CD8-positive, alpha-beta memory T cell (primary cell): ENCODE results near the gene CTPS2. TPM values are rescaled to one million over a fixed set of nuclear protein-coding genes. Genes with fewer than 3 reads are reported as not detected.
"Not testable (repeated sequence)": the region's sequence is repeated elsewhere in the genome, so short reads cannot be mapped to it uniquely, and the experiment has no call there.

ENCODE experiments used
- CTCF ChIA-PET: fragments of 350-600 bp; sonication (Branson Sonifier 250); formaldehyde crosslinking; loops from one replicate; lab custom pipeline; 2021; ENCODE audit warnings: antibody characterized with exemption; lab: Charles Lee
- POLR2A ChIA-PET: fragments of 350-600 bp; sonication (Branson Sonifier 250); formaldehyde crosslinking; loops from one replicate; lab custom pipeline; 2021; ENCODE audit warnings: antibody characterized with exemption; lab: Charles Lee
- DNase-seq, 5 donors: peaks; one replicate each; pipeline versions ENCODE4 v3.0.0 to v3.0.0-alpha.2; 2020 to 2022; ENCODE audit warnings: mixed read lengths in 1 of 5
- H3K27ac ChIP-seq: one replicate; pipeline ENCODE4 v1.7.0; 2013; ENCODE audit warnings: low read depth, mild to moderate bottlenecking, low read length, moderate library complexity
- H3K27me3 ChIP-seq: 2 replicates; pipeline ENCODE4 v1.7.0; 2013; ENCODE audit warnings: low read length, mild to moderate bottlenecking; ENCODE audit not compliant: insufficient read depth, poor library complexity, severe bottlenecking
- H3K36me3 ChIP-seq: 2 replicates; pipeline ENCODE4 v1.7.0; 2013; ENCODE audit warnings: mild to moderate bottlenecking, low read length, moderate library complexity; ENCODE audit not compliant: insufficient read depth
- H3K4me1 ChIP-seq: 2 replicates; pipeline ENCODE4 v1.7.0; 2013; ENCODE audit warnings: mild to moderate bottlenecking, low read length, moderate library complexity; ENCODE audit not compliant: insufficient read depth
- H3K4me3 ChIP-seq: 2 replicates; pipeline ENCODE4 v1.7.0; 2013; ENCODE audit warnings: mild to moderate bottlenecking, low read length
- H3K9me3 ChIP-seq: 2 replicates; pipeline ENCODE4 v1.7.0; 2013; ENCODE audit warnings: mild to moderate bottlenecking, low read length
- H3K27ac Mint-ChIP-seq, 8 donors: one replicate each; pipeline ENCODE4 v1.8.0; 2020 to 2021; ENCODE audit warnings: mixed read lengths in 8 of 8, mild to moderate bottlenecking in 6 of 8, inconsistent platforms in 3 of 8, moderate library complexity in 3 of 8
- H3K27me3 Mint-ChIP-seq, 2 donors: one replicate each; pipeline ENCODE4 v1.8.0; 2020 to 2021; ENCODE audit warnings: mixed read lengths in 2 of 2, mild to moderate bottlenecking in 1 of 2, moderate library complexity in 1 of 2
- H3K36me3 Mint-ChIP-seq, 3 donors: one replicate each; pipeline ENCODE4 v1.8.0; 2020 to 2021; ENCODE audit warnings: mixed read lengths in 3 of 3, inconsistent platforms in 1 of 3, mild to moderate bottlenecking in 1 of 3
- H3K4me1 Mint-ChIP-seq, 3 donors: one replicate each; pipeline ENCODE4 v1.8.0; 2020 to 2021; ENCODE audit warnings: mixed read lengths in 3 of 3, inconsistent platforms in 1 of 3, mild to moderate bottlenecking in 1 of 3
- H3K4me3 Mint-ChIP-seq, 7 donors: one replicate each; pipeline ENCODE4 v1.8.0; 2020 to 2021; ENCODE audit warnings: mixed read lengths in 7 of 7, mild to moderate bottlenecking in 6 of 7, moderate library complexity in 4 of 7, inconsistent platforms in 2 of 7
- H3K9me3 Mint-ChIP-seq, 5 donors: one replicate each; pipeline ENCODE4 v1.8.0; 2020 to 2022; ENCODE audit warnings: mixed read lengths in 5 of 5, mild to moderate bottlenecking in 3 of 5, moderate library complexity in 2 of 5, inconsistent platforms in 1 of 5
- polyA plus RNA-seq: library from polyadenylated mRNA; unstranded; fragments of 300-500 nt; fragmentation: Illumina TruSeq; gene quantifications from one replicate; pipeline ENCODE4 v1.2.3, GENCODE V29; 2021
- total RNA-seq, 2 experiments: library from RNA; stranded (reverse); gene quantifications; one replicate each; pipeline ENCODE4 v1.2.3, GENCODE V29; 2021

Gene CTPS2
- total and polyA plus RNA-seq, 3 experiments from 2014 or later = 3.1 to 5.7 (median 5.2) TPM

- Mint-ChIP-seq H3K4me1 (peaks cover 42 to 70% (median 61%) of the 10 kb centered on the region in 3 donors), H3K27ac (peak overlapping the region in 6 of 8 donors; percentile 24 to 89 (median 61)), H3K27me3 (peaks cover 0 to 4% of the 10 kb centered on the region in 2 donors), H3K4me3 (peak overlapping the region in 3 of 7 donors; percentile 10 to 42 (median 42)), H3K36me3 (peaks cover 0 to 29% (median 4%) of the 10 kb centered on the region in 3 donors), H3K9me3 (peaks cover 0 to 6% (median 0%) of the 10 kb centered on the region in 5 donors)
- POLR2A ChIA-PET = interaction anchor here (0.5 to 0.7 kb wide), 2 partner anchors 232 to 1386 kb away, joined by 3 to 4 read pairs; no protein-coding TSS in a partner anchor
- DNase-seq = no peak
- no peaks in the 10 kb centered on the region for H3K27me3 ChIP-seq
- no peaks in the 10 kb centered on the region for H3K9me3 ChIP-seq
- no peak overlapping the region for H3K27ac ChIP-seq
- H3K36me3 ChIP-seq = no peaks in the 10 kb centered on the region
- CTCF ChIA-PET = no interaction called here
- no peak overlapping the region for H3K4me3 ChIP-seq
- H3K4me1 ChIP-seq = peaks cover 4% of the 10 kb centered on the region
Observed at GRCh38 chrX:16722481-16722880, 10.0 kb upstream of the CTPS2 start.

GRCh38 chrX:16719334-16720084 is 7.0 kb upstream of the CTPS2 start, which contains the start of gene SYAP1:
SYAP1 (plus strand) TSS chrX:16719612; CDS start chrX:16719725, 113 bp downstream.
- H3K9me3 Mint-ChIP-seq = peaks cover 0 to 6% (median 0%) of the 10 kb centered on the region in 5 donors
- ChIA-PET POLR2A (interaction anchor here (0.6 to 0.8 kb wide), 2 partner anchors 32 to 66 kb away, joined by 3 read pairs; no protein-coding TSS in a partner anchor), CTCF (interaction anchor here (1.0 kb wide), 1 partner anchor 163 kb away, joined by 3 read pairs; no protein-coding TSS in a partner anchor)
- Histone ChIP-seq H3K4me3 (peak within 1 kb of the TSS; percentile 79), H3K27ac (peak within 1 kb of the TSS; percentile 98), H3K9me3 (no peaks in the 10 kb centered on the region), H3K36me3 (no peaks in the 10 kb centered on the region), H3K4me1 (peaks cover 4% of the 10 kb centered on the region), H3K27me3 (no peaks in the 10 kb centered on the region)
- peak; percentile 88 to 99 (median 94) for DNase-seq
- H3K4me1 Mint-ChIP-seq = peaks cover 36 to 54% (median 48%) of the 10 kb centered on the region in 3 donors
- H3K27me3 Mint-ChIP-seq = peaks cover 0 to 4% of the 10 kb centered on the region in 2 donors
- H3K27ac Mint-ChIP-seq = peak within 1 kb of the TSS; percentile 96 to 100 (median 99)
- peak within 1 kb of the TSS; percentile 88 to 97 (median 94) for H3K4me3 Mint-ChIP-seq
- peaks cover 0 to 19% (median 4%) of the 10 kb centered on the region in 3 donors for H3K36me3 Mint-ChIP-seq

GRCh38 chrX:16718824-16719333 is 6.4 kb upstream of the CTPS2 start:
- Histone ChIP-seq H3K36me3 (no peaks in the 10 kb centered on the region), H3K4me1 (peaks cover 4% of the 10 kb centered on the region), H3K9me3 (no peaks in the 10 kb centered on the region), H3K4me3 (peak overlapping the region; percentile 79), H3K27ac (peak overlapping the region; percentile 98), H3K27me3 (no peaks in the 10 kb centered on the region)
- Mint-ChIP-seq H3K4me1 (peaks cover 36 to 53% (median 43%) of the 10 kb centered on the region in 3 donors), H3K9me3 (peaks cover 0 to 6% (median 0%) of the 10 kb centered on the region in 5 donors), H3K27ac (peak overlapping the region; percentile 96 to 100 (median 99)), H3K36me3 (peaks cover 0 to 19% (median 4%) of the 10 kb centered on the region in 3 donors), H3K4me3 (peak overlapping the region; percentile 88 to 97 (median 94)), H3K27me3 (peaks cover 0 to 6% of the 10 kb centered on the region in 2 donors)
- POLR2A ChIA-PET = no interaction called here
- no peak for DNase-seq
- CTCF ChIA-PET = no interaction called here

- CTCF ChIA-PET, H3K4me3 ChIP-seq, DNase-seq, H3K4me1 ChIP-seq, H3K9me3 ChIP-seq, H3K36me3 ChIP-seq, H3K9me3 Mint-ChIP-seq, POLR2A ChIA-PET, H3K27ac ChIP-seq, H3K27me3 ChIP-seq: not testable (repeated sequence)
- Mint-ChIP-seq H3K36me3 (peaks cover 0 to 13% (median 0%) of the 10 kb centered on the region in 3 donors), H3K27ac (peak overlapping the region in 3 of 8 donors; percentile 45 to 95 (median 81)), H3K4me1 (peaks cover 33 to 43% (median 35%) of the 10 kb centered on the region in 3 donors), H3K27me3 (peaks cover 0 to 14% of the 10 kb centered on the region in 2 donors), H3K4me3 (peak overlapping the region in 1 of 7 donors; percentile 65)
Observed at GRCh38 chrX:16716451-16716850, 4.0 kb upstream of the CTPS2 start.

GRCh38 chrX:16715638-16716037 is 3.2 kb upstream of the CTPS2 start:
- H3K27me3 Mint-ChIP-seq = peaks cover 0 to 21% of the 10 kb centered on the region in 2 donors
- H3K27me3 ChIP-seq, H3K27ac Mint-ChIP-seq, H3K9me3 Mint-ChIP-seq, H3K4me1 ChIP-seq, H3K4me3 ChIP-seq, H3K36me3 ChIP-seq, H3K27ac ChIP-seq, POLR2A ChIA-PET, H3K9me3 ChIP-seq, DNase-seq, CTCF ChIA-PET, H3K4me3 Mint-ChIP-seq: not testable (repeated sequence)
- peaks cover 30 to 43% (median 34%) of the 10 kb centered on the region in 3 donors for H3K4me1 Mint-ChIP-seq
- H3K36me3 Mint-ChIP-seq = peaks cover 0 to 15% (median 0%) of the 10 kb centered on the region in 3 donors

- ChIA-PET CTCF (no interaction called here), POLR2A (no interaction called here)
- Histone ChIP-seq H3K4me1 (no peaks in the 10 kb centered on the region), H3K4me3 (no peak overlapping the region), H3K36me3 (no peaks in the 10 kb centered on the region), H3K9me3 (no peaks in the 10 kb centered on the region), H3K27ac (no peak overlapping the region), H3K27me3 (no peaks in the 10 kb centered on the region)
- Mint-ChIP-seq H3K4me1 (peaks cover 21 to 35% (median 32%) of the 10 kb centered on the region in 3 donors), H3K9me3 (peaks cover 0 to 4% (median 0%) of the 10 kb centered on the region in 5 donors), H3K4me3 (peak overlapping the region in 1 of 7 donors; percentile 75), H3K27ac (peak overlapping the region in 2 of 8 donors; percentile 43), H3K36me3 (peaks cover 0 to 6% (median 0%) of the 10 kb centered on the region in 3 donors), H3K27me3 (peaks cover 0 to 22% of the 10 kb centered on the region in 2 donors)
- no peak for DNase-seq
Observed at GRCh38 chrX:16714504-16714903, 2.0 kb upstream of the CTPS2 start.

- Histone ChIP-seq H3K9me3 (no peaks in the 10 kb centered on the region), H3K27ac (peak overlapping the region; percentile 57), H3K27me3 (no peaks in the 10 kb centered on the region), H3K4me3 (peak overlapping the region; percentile 64), H3K36me3 (no peaks in the 10 kb centered on the region), H3K4me1 (no peaks in the 10 kb centered on the region)
- CTCF ChIA-PET = no interaction called here
- POLR2A ChIA-PET = no interaction called here
- Mint-ChIP-seq H3K27ac (peak overlapping the region; percentile 61 to 94 (median 88)), H3K4me1 (peaks cover 9 to 25% (median 22%) of the 10 kb centered on the region in 3 donors), H3K27me3 (peaks cover 0 to 18% of the 10 kb centered on the region in 2 donors), H3K4me3 (peak overlapping the region; percentile 83 to 95 (median 89)), H3K9me3 (no peaks in the 10 kb centered on the region), H3K36me3 (peaks cover 0 to 9% (median 2%) of the 10 kb centered on the region in 3 donors)
- no peak for DNase-seq
Observed at GRCh38 chrX:16711893-16712547, 449 bp downstream of the CTPS2 start.
